ENCODE measurements around the gene IL6ST. TPM values are rescaled to one million over a fixed set of nuclear protein-coding genes. Genes with fewer than 3 reads are reported as not detected.
"Not testable (repeated sequence)": the region's sequence is repeated elsewhere in the genome, so short reads cannot be mapped to it uniquely, and the experiment has no call there.

Gene IL6ST
- total RNA-seq, 4 donors from 2014 or later = 51.3 to 179 (median 136) TPM

DNA sequence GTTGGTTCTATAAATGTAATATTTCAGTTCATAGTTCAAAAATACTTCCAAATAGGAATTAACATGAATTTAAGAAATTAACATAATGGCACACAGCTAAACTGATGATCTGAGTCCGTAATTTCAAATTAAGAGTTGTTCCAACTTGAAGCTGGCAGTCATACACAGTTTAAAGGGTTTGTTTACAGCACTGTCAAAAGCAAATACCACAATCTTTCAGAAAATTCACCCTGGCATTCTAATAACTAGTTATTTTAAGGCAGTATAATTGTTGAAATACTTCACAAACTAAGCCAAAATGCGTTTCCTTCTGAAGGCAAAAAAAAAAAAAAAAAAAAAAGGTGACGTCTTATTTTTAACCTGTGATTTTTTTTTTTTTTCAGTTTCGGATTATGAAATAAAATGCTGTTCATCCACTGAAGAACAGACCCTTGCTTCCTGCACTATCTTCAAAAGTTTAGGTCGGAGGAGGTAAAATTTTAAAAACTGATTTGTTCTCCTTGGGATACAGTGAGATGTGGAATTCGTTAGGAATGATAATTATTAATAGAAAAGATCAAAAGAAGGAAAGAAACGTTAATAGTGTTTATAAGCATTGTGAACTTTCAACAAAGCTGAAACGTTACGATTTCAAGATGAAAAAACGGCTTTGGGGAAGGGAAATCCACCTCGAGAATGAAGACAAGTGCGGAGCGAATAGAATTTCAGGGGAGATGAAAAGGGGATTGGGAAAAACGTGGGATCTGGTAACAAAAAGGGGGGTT, 850 bp downstream of the IL6ST start:
- DNase-seq = no peak
- Histone ChIP-seq H3K36me3 (no peaks in the 10 kb centered on the region), H3K4me1 (peaks cover 3 to 66% (median 44%) of the 10 kb centered on the region in 4 donors), H3K4me3 (peak overlapping the region; percentile 85 to 96 (median 90)), H3K9me3 (no peaks in the 10 kb centered on the region), H3K27me3 (no peaks in the 10 kb centered on the region), H3K27ac (peak overlapping the region; percentile 98 to 100 (median 98))
- TF ChIP-seq, protein P1, sequence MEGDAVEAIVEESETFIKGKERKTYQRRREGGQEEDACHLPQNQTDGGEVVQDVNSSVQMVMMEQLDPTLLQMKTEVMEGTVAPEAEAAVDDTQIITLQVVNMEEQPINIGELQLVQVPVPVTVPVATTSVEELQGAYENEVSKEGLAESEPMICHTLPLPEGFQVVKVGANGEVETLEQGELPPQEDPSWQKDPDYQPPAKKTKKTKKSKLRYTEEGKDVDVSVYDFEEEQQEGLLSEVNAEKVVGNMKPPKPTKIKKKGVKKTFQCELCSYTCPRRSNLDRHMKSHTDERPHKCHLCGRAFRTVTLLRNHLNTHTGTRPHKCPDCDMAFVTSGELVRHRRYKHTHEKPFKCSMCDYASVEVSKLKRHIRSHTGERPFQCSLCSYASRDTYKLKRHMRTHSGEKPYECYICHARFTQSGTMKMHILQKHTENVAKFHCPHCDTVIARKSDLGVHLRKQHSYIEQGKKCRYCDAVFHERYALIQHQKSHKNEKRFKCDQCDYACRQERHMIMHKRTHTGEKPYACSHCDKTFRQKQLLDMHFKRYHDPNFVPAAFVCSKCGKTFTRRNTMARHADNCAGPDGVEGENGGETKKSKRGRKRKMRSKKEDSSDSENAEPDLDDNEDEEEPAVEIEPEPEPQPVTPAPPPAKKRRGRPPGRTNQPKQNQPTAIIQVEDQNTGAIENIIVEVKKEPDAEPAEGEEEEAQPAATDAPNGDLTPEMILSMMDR (IDR thresholded peaks at IDR 0.05) = no peak
- TF ChIP-seq POLR2A (IDR thresholded peaks at IDR 0.05) (no peak), EP300 (IDR thresholded peaks at IDR 0.05; ENCODE audit: low read depth) (no peak), POLR2AphosphoS5 (IDR thresholded peaks at IDR 0.05) (no peak)
- intact Hi-C loops (cut with DNase I; ENCODE audit: low total_unique reads) = no loop called here
- 1 to 3% methylated on average over 11 to 14 of the region's 14 CpGs for WGBS, 2 donors (ENCODE audit: low coverage in 1 of 2)
- in situ Hi-C loops (cut with MboI; ENCODE audit: low pct_ligation_motif_present in 1 of 4, low pct_unique_long_range_greater_than_20kb in 1 of 4, low sequenced_read_pairs in 3 of 4) = loop anchor here in 1 of 4 donors (25.0 kb wide), 1 partner anchor 868 kb away; no protein-coding TSS in a partner anchor

DNA sequence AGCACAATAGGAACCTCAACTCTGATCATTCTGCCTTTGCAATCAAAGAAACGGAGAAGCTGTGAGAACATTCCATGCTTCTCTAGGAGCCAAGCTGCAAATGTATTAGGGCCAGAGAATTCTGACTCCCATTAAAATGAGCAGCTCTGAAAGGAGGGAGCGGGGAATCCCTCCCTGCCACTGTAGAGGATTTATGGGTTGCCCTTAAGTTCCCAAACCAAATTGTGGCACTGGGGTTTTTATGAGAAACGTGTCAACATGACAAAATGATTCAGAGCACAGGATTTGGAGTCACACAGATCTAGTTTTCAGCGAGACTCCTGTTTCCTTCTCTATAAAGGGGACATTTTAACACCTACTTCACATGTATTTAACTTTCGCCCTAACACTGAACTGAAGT, 1.8 kb downstream of the IL6ST start:
- Histone ChIP-seq H3K27me3 (no peaks in the 10 kb centered on the region), H3K27ac (peak overlapping the region; percentile 98 to 100 (median 98)), H3K4me1 (peaks cover 5 to 70% (median 45%) of the 10 kb centered on the region in 4 donors), H3K4me3 (peak overlapping the region in 3 of 4 donors; percentile 85 to 96 (median 89)), H3K36me3 (no peaks in the 10 kb centered on the region), H3K9me3 (no peaks in the 10 kb centered on the region)
- DNase-seq = no peak
- peak; percentile 30 to 59 (median 35) for TF ChIP-seq POLR2AphosphoS5 (IDR thresholded peaks at IDR 0.05)
- TF ChIP-seq EP300 (IDR thresholded peaks at IDR 0.05; ENCODE audit: low read depth) = no peak
- 39% methylated on average over 4 to 5 of the region's 5 CpGs for WGBS, 2 donors (ENCODE audit: low coverage in 1 of 2)
- in situ Hi-C loops (cut with MboI; ENCODE audit: low pct_ligation_motif_present in 1 of 4, low pct_unique_long_range_greater_than_20kb in 1 of 4, low sequenced_read_pairs in 3 of 4) (loop anchor here in 1 of 4 donors (25.0 kb wide), 1 partner anchor 869 kb away; no protein-coding TSS in a partner anchor), intact Hi-C loops (cut with DNase I; ENCODE audit: low total_unique reads) (no loop called here)

DNA sequence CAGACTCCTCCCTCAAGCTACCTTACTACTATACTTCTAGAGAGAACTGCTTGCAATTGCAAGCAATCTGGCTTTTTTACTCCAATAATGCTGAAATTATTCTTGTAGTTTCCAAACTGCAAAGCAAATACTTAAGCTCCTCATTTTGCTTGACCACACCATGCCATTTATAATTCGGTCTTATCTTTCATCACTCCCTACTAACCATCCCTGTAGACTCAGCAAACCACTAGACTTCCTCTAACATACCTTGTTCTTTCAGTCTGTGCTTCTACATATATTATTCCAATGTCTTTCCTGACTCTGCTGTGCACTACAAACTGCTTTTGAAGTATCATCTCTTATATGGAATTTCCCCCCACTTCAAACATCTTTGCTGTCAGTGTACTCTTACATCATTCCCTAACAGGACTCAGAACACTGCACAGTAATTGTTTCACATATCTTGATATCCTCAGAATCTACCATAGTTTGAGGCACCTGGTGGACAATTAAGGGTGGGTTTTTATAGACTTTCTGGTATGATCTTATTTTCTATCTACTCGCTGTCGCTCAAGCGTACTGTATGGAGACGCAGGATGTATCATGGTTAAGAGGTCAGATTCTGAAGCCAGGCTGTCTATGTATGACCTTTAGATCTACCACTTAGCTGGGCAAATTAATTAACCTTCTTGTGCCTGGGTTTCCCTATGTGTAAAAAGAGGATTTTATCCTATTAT, 2.8 kb downstream of the IL6ST start:
- H3K27me3 ChIP-seq = no peaks in the 10 kb centered on the region
- no peaks in the 10 kb centered on the region for H3K9me3 ChIP-seq
- in situ Hi-C loops (cut with MboI; ENCODE audit: low pct_ligation_motif_present in 1 of 4, low pct_unique_long_range_greater_than_20kb in 1 of 4, low sequenced_read_pairs in 3 of 4) = loop anchor here in 1 of 4 donors (25.0 kb wide), 1 partner anchor 870 kb away; no protein-coding TSS in a partner anchor
- H3K4me3 ChIP-seq = peak overlapping the region in 3 of 4 donors; percentile 85 to 96 (median 89)
- peak overlapping the region; percentile 98 to 100 (median 98) for H3K27ac ChIP-seq
- DNase-seq = no peak
- 58 to 76% methylated on average over 5 of the region's 5 CpGs for WGBS, 2 donors (ENCODE audit: low coverage in 1 of 2)
- H3K4me1 ChIP-seq = peaks cover 5 to 63% (median 40%) of the 10 kb centered on the region in 4 donors
- TF ChIP-seq, protein P1 (IDR thresholded peaks at IDR 0.05) = no peak
- no peak for TF ChIP-seq EP300 (IDR thresholded peaks at IDR 0.05; ENCODE audit: low read depth)
- no peak for TF ChIP-seq POLR2A (IDR thresholded peaks at IDR 0.05)
- no peak for TF ChIP-seq POLR2AphosphoS5 (IDR thresholded peaks at IDR 0.05)
- no peaks in the 10 kb centered on the region for H3K36me3 ChIP-seq
- intact Hi-C loops (cut with DNase I; ENCODE audit: low total_unique reads) = no loop called here

DNA sequence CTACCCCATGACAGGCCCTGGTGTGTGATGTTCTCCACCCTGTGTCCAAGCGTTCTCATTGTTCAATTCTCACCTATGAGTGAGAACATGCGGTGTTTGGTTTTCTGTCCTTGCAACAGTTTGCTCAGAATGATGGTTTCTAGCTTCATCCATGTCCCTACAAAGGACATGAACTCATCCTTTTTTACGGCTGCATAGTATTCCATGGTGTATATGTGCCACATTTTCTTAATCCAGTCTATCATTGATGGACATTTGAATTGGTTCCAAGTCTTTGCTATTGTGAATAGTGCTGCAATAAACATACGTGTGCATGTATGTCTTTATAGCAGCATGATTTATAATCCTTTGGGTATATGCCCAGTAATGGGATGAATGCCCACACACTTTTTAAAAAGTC, 3.9 kb downstream of the IL6ST start:
- Histone ChIP-seq H3K27ac (peak overlapping the region in 1 of 4 donors; percentile 98), H3K4me1 (peaks cover 5 to 55% (median 31%) of the 10 kb centered on the region in 4 donors)
- H3K9me3 ChIP-seq; intact Hi-C loops (cut with DNase I; ENCODE audit: low total_unique reads); H3K27me3 ChIP-seq; H3K36me3 ChIP-seq; H3K4me3 ChIP-seq; DNase-seq: not testable (repeated sequence)
- in situ Hi-C loops (cut with MboI; ENCODE audit: low pct_ligation_motif_present in 1 of 4, low pct_unique_long_range_greater_than_20kb in 1 of 4, low sequenced_read_pairs in 3 of 4) = loop anchor here in 1 of 4 donors (25.0 kb wide), 1 partner anchor 871 kb away; no protein-coding TSS in a partner anchor
- WGBS, 2 donors (ENCODE audit: low coverage in 1 of 2) = 40 to 77% methylated on average over 1 to 4 of the region's 4 CpGs

DNA sequence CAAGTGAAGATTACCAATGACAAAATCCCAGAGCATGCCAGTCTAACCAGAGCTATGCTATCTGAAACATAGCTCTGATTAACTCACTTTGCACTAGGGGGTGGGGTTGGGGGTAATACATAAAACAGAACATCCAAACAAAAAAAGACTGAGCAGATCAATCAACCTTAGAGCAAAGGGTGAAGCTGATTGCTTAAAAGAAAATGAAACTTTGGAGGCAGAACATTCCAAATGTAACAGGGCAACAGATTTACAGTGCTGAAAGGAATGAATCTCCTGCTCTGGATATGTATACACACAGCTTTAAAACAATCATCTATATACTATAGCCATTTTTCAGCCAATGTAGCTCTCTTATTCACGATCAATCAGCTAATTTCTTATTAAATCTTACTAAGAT, 4.9 kb downstream of the IL6ST start:
- in situ Hi-C loops (cut with MboI; ENCODE audit: low pct_ligation_motif_present in 1 of 4, low pct_unique_long_range_greater_than_20kb in 1 of 4, low sequenced_read_pairs in 3 of 4) (loop anchor here in 2 of 4 donors (10.0 to 25.0 kb wide), 2 partner anchors 205 to 872 kb away; no protein-coding TSS in a partner anchor), intact Hi-C loops (cut with DNase I; ENCODE audit: low total_unique reads) (no loop called here)
- 66 to 73% methylated on average over 1 of the region's 1 CpG for WGBS, 2 donors (ENCODE audit: low coverage in 1 of 2)
- Histone ChIP-seq H3K36me3 (no peaks in the 10 kb centered on the region), H3K4me1 (peaks cover 5 to 51% (median 27%) of the 10 kb centered on the region in 4 donors), H3K4me3 (peak overlapping the region in 1 of 4 donors; percentile 17), H3K9me3 (no peaks in the 10 kb centered on the region), H3K27ac (peak overlapping the region in 3 of 4 donors; percentile 17 to 28 (median 23)), H3K27me3 (no peaks in the 10 kb centered on the region)
- TF ChIP-seq, protein P1 (IDR thresholded peaks at IDR 0.05) = no peak
- TF ChIP-seq EP300 (IDR thresholded peaks at IDR 0.05; ENCODE audit: low read depth) = no peak
- TF ChIP-seq POLR2AphosphoS5 (IDR thresholded peaks at IDR 0.05) = no peak
- TF ChIP-seq POLR2A (IDR thresholded peaks at IDR 0.05) = no peak
- no peak for DNase-seq

All from transverse colon (tissue), 4 donors.